Stimulated activated CD8-positive, alpha-beta memory T cell treated with anti-CD3 and anti-CD28 coated beads, Interleukin-2, amount 100 ng/mL, for 48 hours (primary cell): ENCODE results near the gene ALDH1L2.
"Not testable (repeated sequence)": the region's sequence is repeated elsewhere in the genome, so short reads cannot be mapped to it uniquely, and the experiment has no call there.

Experiments
- DNase-seq, 2 donors: peaks; one replicate each; pipeline ENCODE4 v3.0.0-alpha.2; 2020; ENCODE audit warnings: low read depth in 2 of 2

Gene ALDH1L2

GRCh38 chr12:104985206-104985605 lies 99.1 kb downstream of the ALDH1L2 start:
- DNase-seq, result no peak

- not testable (repeated sequence) for DNase-seq
Observed at GRCh38 chr12:104977688-104978087, 106.6 kb downstream of the ALDH1L2 start.

GRCh38 chr12:104976703-104977102 lies 107.6 kb downstream of the ALDH1L2 start:
- DNase-seq, result no peak

GRCh38 chr12:104975587-104976343 lies 108.5 kb downstream of the ALDH1L2 start:
- no peak for DNase-seq

GRCh38 chr12:104974626-104975290 lies 109.5 kb downstream of the ALDH1L2 start:
- no peak for DNase-seq

GRCh38 chr12:104973250-104973649 lies 111.0 kb downstream of the ALDH1L2 start:
- no peak for DNase-seq

- DNase-seq, result no peak
Observed at GRCh38 chr12:104971306-104971705, 113.0 kb downstream of the ALDH1L2 start.
